Left ventricle myocardium inferior (tissue), 1 donor: ENCODE results near the gene TRIM24. TPM values are rescaled to one million over a fixed set of nuclear protein-coding genes. Genes with fewer than 3 reads are reported as not detected.
"Not testable (repeated sequence)": the region's sequence is repeated elsewhere in the genome, so short reads cannot be mapped to it uniquely, and the experiment has no call there.

ENCODE experiments used
- DNase-seq: peaks from one replicate; pipeline ENCODE4 v3.0.0-alpha.2; 2020
- H3K27ac ChIP-seq: fragments of 200-600 bp; replicated peaks from 2 replicates; pipeline ENCODE4 v1.8.0; 2021
- H3K27me3 ChIP-seq: fragments of 200-600 bp; 2 replicates; pipeline ENCODE4 v1.8.0; 2021; ENCODE audit warnings: low read depth
- H3K36me3 ChIP-seq: fragments of 200-600 bp; 2 replicates; pipeline ENCODE4 v1.8.0; 2021
- H3K4me1 ChIP-seq: fragments of 200-600 bp; 2 replicates; pipeline ENCODE4 v1.8.0; 2021
- H3K4me3 ChIP-seq: fragments of 200-600 bp; 2 replicates; pipeline ENCODE4 v1.8.0; 2021; ENCODE audit warnings: mild to moderate bottlenecking, moderate library complexity
- H3K9me3 ChIP-seq: fragments of 200-600 bp; replicated peaks from 2 replicates; pipeline ENCODE4 v1.8.0; 2021
- intact Hi-C: fragments of 100-400 bp; cut with micrococcal nuclease; formaldehyde crosslinking; loops from one replicate; pipeline ENCODE4 v1.11.0; 2022
- total RNA-seq: library from RNA; stranded (reverse); fragmentation: NEBNext Ultra II Directional; extraction: Animal tissue kit (Norgen Biotek cat#: 25700); gene quantifications from one replicate; pipeline ENCODE4 v1.2.1, GENCODE V29; 2021
- TF ChIP-seq, protein P1 (sequence below): fragments of 200-600 bp; IDR thresholded peaks from 2 replicates; pipeline ENCODE4 v1.8.0; 2021; ENCODE audit warnings: antibody characterized with exemption, mild to moderate bottlenecking, borderline replicate concordance
- donor health status: DM: no; HTN: yes; CAD: no; lungs with severe emphysema.

Gene TRIM24
- total RNA-seq, 1 donor from 2014 or later, result 18.8 TPM

DNA sequence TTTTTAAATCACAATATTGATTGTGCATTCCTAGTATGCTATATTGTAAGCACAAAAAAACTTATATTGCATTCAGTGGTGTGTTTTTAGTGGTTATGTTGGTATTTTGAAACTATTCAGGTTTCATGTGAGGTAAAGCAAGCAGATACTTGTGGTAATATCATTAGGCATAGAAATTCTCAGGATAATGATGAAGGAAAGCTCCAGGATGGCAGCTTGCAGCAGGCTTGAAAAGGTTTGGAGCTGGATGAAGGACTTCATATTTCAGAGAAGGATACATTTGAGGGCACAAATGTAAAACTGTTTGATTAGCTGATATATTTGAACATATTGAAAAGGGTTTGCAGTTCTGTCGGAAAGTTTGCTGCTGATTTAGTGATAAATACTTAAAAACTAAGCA lies 17.5 kb downstream of the TRIM24 start:
- H3K4me1 ChIP-seq, result peaks cover 33% of the 10 kb centered on the region
- H3K4me3 ChIP-seq, result no peak overlapping the region
- intact Hi-C loops, result no loop called here
- no peaks in the 10 kb centered on the region for H3K27me3 ChIP-seq
- TF ChIP-seq, protein P1, sequence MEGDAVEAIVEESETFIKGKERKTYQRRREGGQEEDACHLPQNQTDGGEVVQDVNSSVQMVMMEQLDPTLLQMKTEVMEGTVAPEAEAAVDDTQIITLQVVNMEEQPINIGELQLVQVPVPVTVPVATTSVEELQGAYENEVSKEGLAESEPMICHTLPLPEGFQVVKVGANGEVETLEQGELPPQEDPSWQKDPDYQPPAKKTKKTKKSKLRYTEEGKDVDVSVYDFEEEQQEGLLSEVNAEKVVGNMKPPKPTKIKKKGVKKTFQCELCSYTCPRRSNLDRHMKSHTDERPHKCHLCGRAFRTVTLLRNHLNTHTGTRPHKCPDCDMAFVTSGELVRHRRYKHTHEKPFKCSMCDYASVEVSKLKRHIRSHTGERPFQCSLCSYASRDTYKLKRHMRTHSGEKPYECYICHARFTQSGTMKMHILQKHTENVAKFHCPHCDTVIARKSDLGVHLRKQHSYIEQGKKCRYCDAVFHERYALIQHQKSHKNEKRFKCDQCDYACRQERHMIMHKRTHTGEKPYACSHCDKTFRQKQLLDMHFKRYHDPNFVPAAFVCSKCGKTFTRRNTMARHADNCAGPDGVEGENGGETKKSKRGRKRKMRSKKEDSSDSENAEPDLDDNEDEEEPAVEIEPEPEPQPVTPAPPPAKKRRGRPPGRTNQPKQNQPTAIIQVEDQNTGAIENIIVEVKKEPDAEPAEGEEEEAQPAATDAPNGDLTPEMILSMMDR, result no peak
- DNase-seq, result no peak
- no peaks in the 10 kb centered on the region for H3K36me3 ChIP-seq
- no peaks in the 10 kb centered on the region for H3K9me3 ChIP-seq
- no peak overlapping the region for H3K27ac ChIP-seq

- Histone ChIP-seq H3K27me3 (no peaks in the 10 kb centered on the region), H3K36me3 (no peaks in the 10 kb centered on the region), H3K27ac (no peak overlapping the region), H3K9me3 (no peaks in the 10 kb centered on the region), H3K4me3 (no peak overlapping the region), H3K4me1 (peaks cover 25% of the 10 kb centered on the region)
- TF ChIP-seq, protein P1, result no peak
- DNase-seq, result no peak
- intact Hi-C loops, result no loop called here
Measured at GRCh38 chr7:138478499-138478908, 18.4 kb downstream of the TRIM24 start.

GRCh38 chr7:138480527-138480926 lies 20.5 kb downstream of the TRIM24 start:
- no peak overlapping the region for H3K27ac ChIP-seq
- H3K9me3 ChIP-seq, result no peaks in the 10 kb centered on the region
- TF ChIP-seq, protein P1, result no peak
- no peak overlapping the region for H3K4me3 ChIP-seq
- DNase-seq, result no peak
- intact Hi-C loops, result no loop called here
- H3K36me3 ChIP-seq, result no peaks in the 10 kb centered on the region
- H3K27me3 ChIP-seq, result no peaks in the 10 kb centered on the region
- peaks cover 10% of the 10 kb centered on the region for H3K4me1 ChIP-seq

DNA sequence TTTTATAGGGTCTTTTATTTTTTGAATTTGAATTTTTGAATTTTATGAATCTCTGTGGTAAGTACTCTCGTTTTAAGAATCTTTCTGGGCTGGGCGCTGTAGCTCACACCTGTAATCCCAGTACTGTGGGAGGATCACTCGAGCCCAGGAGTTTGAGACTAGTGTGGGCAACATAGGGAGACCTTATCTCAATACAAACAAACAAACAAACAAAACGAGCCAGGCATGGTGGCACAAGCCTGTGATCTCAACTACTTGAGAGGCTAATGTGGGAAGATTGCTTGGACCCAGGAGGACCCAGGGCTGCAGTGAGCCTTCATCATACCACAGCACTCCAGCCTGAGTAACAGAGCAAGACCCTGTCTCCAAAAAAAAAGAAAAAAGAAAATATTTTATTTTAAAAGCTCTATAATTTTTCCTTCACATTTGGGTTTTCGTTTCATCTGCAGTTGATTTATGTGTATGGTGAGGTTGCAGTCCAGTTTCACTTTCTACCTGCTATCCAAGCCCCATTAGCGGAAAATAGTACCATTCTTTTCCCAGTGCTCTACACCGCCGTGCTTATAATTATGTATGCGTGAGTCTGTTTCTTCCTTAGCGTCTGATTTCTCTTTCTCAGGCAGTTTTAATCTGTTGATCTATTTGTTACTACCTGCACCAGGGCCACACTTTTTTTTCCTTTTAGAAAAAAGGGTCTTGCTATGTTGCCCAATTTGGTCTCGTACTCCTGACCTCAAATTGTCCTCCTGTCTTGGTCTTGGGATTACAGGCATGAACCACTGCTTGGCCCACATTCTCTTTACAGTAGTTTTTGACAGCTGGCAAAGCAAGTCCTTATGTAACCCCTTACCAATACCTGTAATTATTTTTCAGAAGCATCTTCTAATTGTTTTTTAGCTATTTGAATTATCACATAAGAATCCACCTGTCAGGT lies 21.7 kb downstream of the TRIM24 start:
- H3K27me3 ChIP-seq, result no peaks in the 10 kb centered on the region
- H3K27ac ChIP-seq, result no peak overlapping the region
- DNase-seq, result no peak
- H3K9me3 ChIP-seq, result no peaks in the 10 kb centered on the region
- TF ChIP-seq, protein P1, result no peak
- intact Hi-C loops, result no loop called here
- H3K36me3 ChIP-seq, result no peaks in the 10 kb centered on the region
- no peak overlapping the region for H3K4me3 ChIP-seq
- peaks cover 10% of the 10 kb centered on the region for H3K4me1 ChIP-seq

DNA sequence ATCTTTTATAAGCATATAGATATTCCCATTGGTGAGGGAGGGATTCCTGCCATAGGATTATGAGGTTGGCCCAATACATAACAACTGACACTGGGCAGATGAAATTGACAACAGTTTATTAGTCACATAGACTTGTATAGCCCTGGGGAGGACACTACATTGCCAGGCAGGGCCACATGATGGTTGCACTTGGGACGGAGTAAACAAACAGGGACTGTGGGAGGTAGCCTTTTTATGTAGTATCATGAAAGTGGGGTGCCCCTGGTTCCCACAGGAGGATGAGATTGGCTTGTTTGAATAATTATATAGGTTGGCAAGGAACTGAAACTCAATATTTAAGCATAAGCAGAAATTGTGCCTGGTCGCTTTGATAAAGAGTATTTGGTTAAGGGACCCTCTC lies 23.5 kb downstream of the TRIM24 start:
- TF ChIP-seq, protein P1, result no peak
- H3K4me1 ChIP-seq, result peaks cover 7% of the 10 kb centered on the region
- H3K27me3 ChIP-seq, result no peaks in the 10 kb centered on the region
- H3K27ac ChIP-seq, result no peak overlapping the region
- H3K36me3 ChIP-seq, result no peaks in the 10 kb centered on the region
- H3K4me3 ChIP-seq, result no peak overlapping the region
- H3K9me3 ChIP-seq, result no peaks in the 10 kb centered on the region
- no peak for DNase-seq
- intact Hi-C loops, result no loop called here

- H3K27me3 ChIP-seq, DNase-seq, H3K27ac ChIP-seq, intact Hi-C loops, H3K9me3 ChIP-seq, H3K4me1 ChIP-seq, H3K4me3 ChIP-seq, H3K36me3 ChIP-seq: not testable (repeated sequence)
Measured at GRCh38 chr7:138485508-138485907, 25.4 kb downstream of the TRIM24 start.

- H3K4me3 ChIP-seq, H3K27me3 ChIP-seq, H3K27ac ChIP-seq, intact Hi-C loops, DNase-seq, H3K9me3 ChIP-seq, H3K36me3 ChIP-seq: not testable (repeated sequence)
- peaks cover 14% of the 10 kb centered on the region for H3K4me1 ChIP-seq
Measured at GRCh38 chr7:138489139-138489538, 29.1 kb downstream of the TRIM24 start.
